ENCODE data around the gene NKG7. TPM values are rescaled to one million over a fixed set of nuclear protein-coding genes. Genes with fewer than 3 reads are reported as not detected.
A peak's percentile ranks its signal among the peaks of the same experiment; 100 is the strongest.

Gene NKG7
- total and polyA plus RNA-seq, 7 donors: 1.2 to 14.5 (median 3.1) TPM; not detected in 3

GRCh38 chr19:51365965-51366388, 6.5 kb downstream of the NKG7 start, which contains the start of gene ETFB:
Gene ETFB, minus strand, starts transcription at chr19:51366388. Its CDS starts 62 bp downstream, at chr19:51366326.
- H3K27ac ChIP-seq: peak within 1 kb of the TSS; percentile 97 to 100 (median 98)
- intact Hi-C loops (cut with DNase I): loop anchor here (1.0 to 10.0 kb wide), 2 partner anchors 26 to 209 kb away; partner anchors contain the start of gene ZNF175
- peaks cover 0 to 54% (median 27%) of the 10 kb centered on the region in 4 donors for H3K4me1 ChIP-seq

GRCh38 chr19:51365211-51365964, 7.1 kb downstream of the NKG7 start:
- intact Hi-C loops (cut with DNase I): loop anchor here (10.0 kb wide), 1 partner anchor 209 kb away; the partner anchor contains the start of gene ZNF175
- H3K27me3 ChIP-seq: no peaks in the 10 kb centered on the region
- no peaks in the 10 kb centered on the region for H3K9me3 ChIP-seq
- TF ChIP-seq POLR2A (IDR thresholded peaks at IDR 0.05) (no peak), POLR2AphosphoS5 (IDR thresholded peaks at IDR 0.05) (no peak)
- TF ChIP-seq, protein P1, sequence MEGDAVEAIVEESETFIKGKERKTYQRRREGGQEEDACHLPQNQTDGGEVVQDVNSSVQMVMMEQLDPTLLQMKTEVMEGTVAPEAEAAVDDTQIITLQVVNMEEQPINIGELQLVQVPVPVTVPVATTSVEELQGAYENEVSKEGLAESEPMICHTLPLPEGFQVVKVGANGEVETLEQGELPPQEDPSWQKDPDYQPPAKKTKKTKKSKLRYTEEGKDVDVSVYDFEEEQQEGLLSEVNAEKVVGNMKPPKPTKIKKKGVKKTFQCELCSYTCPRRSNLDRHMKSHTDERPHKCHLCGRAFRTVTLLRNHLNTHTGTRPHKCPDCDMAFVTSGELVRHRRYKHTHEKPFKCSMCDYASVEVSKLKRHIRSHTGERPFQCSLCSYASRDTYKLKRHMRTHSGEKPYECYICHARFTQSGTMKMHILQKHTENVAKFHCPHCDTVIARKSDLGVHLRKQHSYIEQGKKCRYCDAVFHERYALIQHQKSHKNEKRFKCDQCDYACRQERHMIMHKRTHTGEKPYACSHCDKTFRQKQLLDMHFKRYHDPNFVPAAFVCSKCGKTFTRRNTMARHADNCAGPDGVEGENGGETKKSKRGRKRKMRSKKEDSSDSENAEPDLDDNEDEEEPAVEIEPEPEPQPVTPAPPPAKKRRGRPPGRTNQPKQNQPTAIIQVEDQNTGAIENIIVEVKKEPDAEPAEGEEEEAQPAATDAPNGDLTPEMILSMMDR (IDR thresholded peaks at IDR 0.05): no peak
- peak overlapping the region; percentile 97 to 100 (median 98) for H3K27ac ChIP-seq
- H3K4me3 ChIP-seq: peak overlapping the region; percentile 64 to 93 (median 74)
- H3K4me1 ChIP-seq: peaks cover 0 to 54% (median 27%) of the 10 kb centered on the region in 4 donors
- peak; percentile 73 for DNase-seq
- no peaks in the 10 kb centered on the region for H3K36me3 ChIP-seq
- WGBS, 2 donors: 8 to 29% methylated on average over 10 of the region's 10 CpGs

More at GRCh38 chr19:51365965-51366388, 6.5 kb downstream of the NKG7 start, which contains the start of gene ETFB:
- H3K36me3 ChIP-seq: no peaks in the 10 kb centered on the region
- no peaks in the 10 kb centered on the region for H3K9me3 ChIP-seq
- peak within 1 kb of the TSS; percentile 64 to 93 (median 74) for H3K4me3 ChIP-seq
- WGBS, 2 donors: 0% methylated on average over 27 of the region's 27 CpGs
- no peak for DNase-seq
- TF ChIP-seq, protein P1 (IDR thresholded peaks at IDR 0.05): no peak
- TF ChIP-seq POLR2AphosphoS5 (IDR thresholded peaks at IDR 0.05) (peak in 2 of 4 donors; percentile 80 to 91), POLR2A (IDR thresholded peaks at IDR 0.05) (no peak)
- H3K27me3 ChIP-seq: no peaks in the 10 kb centered on the region

DNA sequence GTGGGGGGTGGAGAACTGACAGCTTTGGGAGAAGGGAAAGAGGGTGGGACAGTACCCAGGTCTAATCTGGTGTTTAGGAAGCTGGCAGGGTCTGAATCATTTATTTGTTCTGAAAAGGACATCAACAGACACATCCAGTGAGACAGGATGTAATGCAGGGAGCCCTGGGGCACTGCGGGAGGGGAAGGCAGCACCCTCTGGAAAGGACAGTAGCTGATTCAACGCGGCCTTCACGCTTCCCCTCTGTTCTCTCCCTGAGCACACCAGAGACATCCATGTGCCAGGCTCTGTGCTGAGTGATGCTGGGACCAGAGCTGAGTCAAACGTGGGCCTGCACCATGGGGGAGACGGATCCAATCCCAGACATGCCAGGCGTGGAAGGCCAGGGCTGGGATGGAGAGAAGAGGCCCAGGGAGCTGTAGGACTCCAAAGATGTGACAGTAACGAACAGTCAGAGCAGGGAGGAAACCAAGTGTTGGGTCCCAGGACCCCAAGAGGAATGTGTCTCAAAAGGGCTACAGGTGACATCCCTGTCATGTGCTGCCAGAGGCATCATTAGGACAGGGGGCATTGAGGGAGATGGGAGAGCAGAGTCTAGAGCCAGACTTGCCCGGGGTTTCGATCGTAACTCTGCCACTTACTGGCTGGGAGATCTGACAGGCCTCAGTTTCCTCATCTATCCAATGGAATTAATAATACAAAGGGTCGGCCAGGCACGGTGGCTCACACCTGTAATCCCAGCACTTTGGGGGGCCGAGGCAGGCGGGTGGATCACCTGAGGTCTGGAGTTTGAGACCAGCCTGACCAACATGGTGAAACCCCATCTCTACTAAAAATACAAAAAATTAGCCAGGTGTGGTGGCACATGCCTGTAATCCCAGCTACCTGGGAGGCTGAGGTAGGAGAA, 8.0 kb downstream of the NKG7 start:
- no peak for DNase-seq
- Histone ChIP-seq H3K4me3 (peak overlapping the region in 1 of 4 donors; percentile 64), H3K9me3 (no peaks in the 10 kb centered on the region), H3K36me3 (no peaks in the 10 kb centered on the region), H3K27ac (peak overlapping the region; percentile 97 to 100 (median 98)), H3K27me3 (no peaks in the 10 kb centered on the region), H3K4me1 (peaks cover 0 to 54% (median 27%) of the 10 kb centered on the region in 4 donors)
- TF ChIP-seq, protein P1 (IDR thresholded peaks at IDR 0.05): no peak
- TF ChIP-seq POLR2AphosphoS5 (IDR thresholded peaks at IDR 0.05): no peak
- no peak for TF ChIP-seq POLR2A (IDR thresholded peaks at IDR 0.05)
- no peak for TF ChIP-seq EP300 (IDR thresholded peaks at IDR 0.05)
- 85 to 86% methylated on average over 15 of the region's 15 CpGs for WGBS, 2 donors
- intact Hi-C loops (cut with DNase I): loop anchor here (10.0 kb wide), 1 partner anchor 210 kb away; the partner anchor contains the start of gene ZNF175

DNA sequence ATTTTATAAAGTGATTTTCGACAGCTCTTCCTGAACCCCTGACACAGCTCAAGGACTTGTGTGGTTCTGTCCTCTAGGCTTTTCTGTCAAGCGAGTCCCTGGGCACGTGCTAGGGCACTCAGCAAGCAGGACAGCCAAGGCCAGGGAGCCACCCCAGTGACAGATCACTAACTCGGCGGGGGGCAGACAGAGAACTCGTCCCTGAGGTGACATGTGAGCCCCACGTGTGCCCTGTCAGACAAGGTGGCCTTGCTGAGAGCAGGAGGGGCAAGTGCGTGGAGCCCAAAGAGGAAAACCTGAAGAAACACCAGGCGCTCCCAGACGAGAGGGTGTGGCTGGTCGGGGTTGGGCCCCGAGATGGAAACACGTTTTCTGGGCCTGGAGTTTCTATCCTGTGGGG, 11.2 kb downstream of the NKG7 start:
- intact Hi-C loops (cut with DNase I): loop anchor here (10.0 kb wide), 1 partner anchor 214 kb away; the partner anchor contains the start of gene ZNF175
- WGBS, 2 donors: 86 to 90% methylated on average over 13 of the region's 13 CpGs
- H3K4me3 ChIP-seq: no peak overlapping the region
- H3K27me3 ChIP-seq: no peaks in the 10 kb centered on the region
- no peak for DNase-seq
- no peaks in the 10 kb centered on the region for H3K9me3 ChIP-seq
- H3K36me3 ChIP-seq: no peaks in the 10 kb centered on the region
- H3K4me1 ChIP-seq: peaks cover 0 to 37% (median 22%) of the 10 kb centered on the region in 4 donors
- peak overlapping the region in 1 of 4 donors; percentile 100 for H3K27ac ChIP-seq
- TF ChIP-seq POLR2AphosphoS5 (IDR thresholded peaks at IDR 0.05) (no peak), EP300 (IDR thresholded peaks at IDR 0.05) (no peak), POLR2A (IDR thresholded peaks at IDR 0.05) (no peak)
- TF ChIP-seq, protein P1 (IDR thresholded peaks at IDR 0.05): no peak
